ENCODE data around the gene RSAD2. TPM values are rescaled to one million over a fixed set of nuclear protein-coding genes. Genes with fewer than 3 reads are reported as not detected.

The RSAD2 gene
- total and polyA plus RNA-seq, 9 of the 15 experiments (the other 6 are each of a cell fraction or from before 2014, with no cell fraction given): 0.15 to 1.4 (median 0.28) TPM

DNA sequence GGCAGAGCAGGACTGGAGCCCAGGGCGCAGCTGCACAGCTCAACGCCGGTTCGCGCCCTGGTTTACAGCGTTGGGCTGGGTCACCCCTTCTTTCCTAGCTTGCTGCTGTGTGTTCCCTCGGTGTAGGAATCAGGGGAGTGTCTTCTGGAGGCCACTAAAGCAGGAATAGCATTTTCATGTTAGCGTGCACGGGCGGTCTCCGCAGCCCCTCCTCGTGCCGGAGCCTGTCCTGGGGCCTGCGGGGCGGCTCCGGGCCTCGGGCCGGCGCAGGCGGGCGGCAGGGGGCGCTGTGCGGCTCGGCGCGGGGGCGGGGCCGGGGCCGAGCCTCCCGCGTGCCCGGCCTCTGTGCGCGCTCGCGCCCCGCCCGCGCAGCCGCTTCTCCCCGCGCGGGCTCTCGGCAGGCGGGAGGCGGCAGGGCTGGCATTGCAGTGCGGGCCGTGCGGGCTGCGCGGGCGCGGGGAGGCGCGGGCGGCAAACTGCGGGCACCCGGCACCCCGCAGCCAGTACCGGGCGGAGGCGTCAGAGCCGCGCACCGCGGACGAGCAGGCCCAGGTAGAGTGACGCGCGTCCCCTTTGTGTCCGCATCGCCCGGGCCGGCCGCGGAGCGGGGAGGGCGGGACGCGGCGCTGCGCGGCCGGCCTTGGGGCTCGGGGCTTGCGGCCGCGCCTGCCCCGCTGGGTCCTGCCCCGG, 39.6 kb downstream of the RSAD2 start, which contains the start of gene RNF144A (continued):
- TF ChIP-seq, protein P1, sequence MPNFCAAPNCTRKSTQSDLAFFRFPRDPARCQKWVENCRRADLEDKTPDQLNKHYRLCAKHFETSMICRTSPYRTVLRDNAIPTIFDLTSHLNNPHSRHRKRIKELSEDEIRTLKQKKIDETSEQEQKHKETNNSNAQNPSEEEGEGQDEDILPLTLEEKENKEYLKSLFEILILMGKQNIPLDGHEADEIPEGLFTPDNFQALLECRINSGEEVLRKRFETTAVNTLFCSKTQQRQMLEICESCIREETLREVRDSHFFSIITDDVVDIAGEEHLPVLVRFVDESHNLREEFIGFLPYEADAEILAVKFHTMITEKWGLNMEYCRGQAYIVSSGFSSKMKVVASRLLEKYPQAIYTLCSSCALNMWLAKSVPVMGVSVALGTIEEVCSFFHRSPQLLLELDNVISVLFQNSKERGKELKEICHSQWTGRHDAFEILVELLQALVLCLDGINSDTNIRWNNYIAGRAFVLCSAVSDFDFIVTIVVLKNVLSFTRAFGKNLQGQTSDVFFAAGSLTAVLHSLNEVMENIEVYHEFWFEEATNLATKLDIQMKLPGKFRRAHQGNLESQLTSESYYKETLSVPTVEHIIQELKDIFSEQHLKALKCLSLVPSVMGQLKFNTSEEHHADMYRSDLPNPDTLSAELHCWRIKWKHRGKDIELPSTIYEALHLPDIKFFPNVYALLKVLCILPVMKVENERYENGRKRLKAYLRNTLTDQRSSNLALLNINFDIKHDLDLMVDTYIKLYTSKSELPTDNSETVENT (CRISPR knock-in tag; IDR thresholded peaks at IDR 0.05): no peak
- TF ChIP-seq ZNF212 (CRISPR knock-in tag; IDR thresholded peaks at IDR 0.05) (no peak), DIDO1 (tag; IDR thresholded peaks at IDR 0.05; ENCODE audit: low read depth) (no peak), PTRF (tag; IDR thresholded peaks at IDR 0.05) (no peak), ZNF253 (CRISPR knock-in tag; conservative IDR thresholded peaks at IDR 0.05) (no peak), FOXJ2 (tag; IDR thresholded peaks at IDR 0.05) (no peak), ZNF133 (CRISPR knock-in tag; IDR thresholded peaks at IDR 0.05) (no peak), CTBP1 (IDR thresholded peaks at IDR 0.05; ENCODE audit: borderline replicate concordance) (peak; percentile 84; the same call in 1 of the 2 replicates), TSC22D4 (tag; IDR thresholded peaks at IDR 0.05) (no peak), ZNF77 (CRISPR knock-in tag; IDR thresholded peaks at IDR 0.05) (no peak), C11orf30 (IDR thresholded peaks at IDR 0.05; ENCODE audit: low read depth) (no peak), EZH2 (IDR thresholded peaks at IDR 0.05; ENCODE audit: borderline replicate concordance, low read depth, low read length) (no peak), ZNF316 (IDR thresholded peaks at IDR 0.05) (no peak)
- TF ChIP-seq, protein P2, sequence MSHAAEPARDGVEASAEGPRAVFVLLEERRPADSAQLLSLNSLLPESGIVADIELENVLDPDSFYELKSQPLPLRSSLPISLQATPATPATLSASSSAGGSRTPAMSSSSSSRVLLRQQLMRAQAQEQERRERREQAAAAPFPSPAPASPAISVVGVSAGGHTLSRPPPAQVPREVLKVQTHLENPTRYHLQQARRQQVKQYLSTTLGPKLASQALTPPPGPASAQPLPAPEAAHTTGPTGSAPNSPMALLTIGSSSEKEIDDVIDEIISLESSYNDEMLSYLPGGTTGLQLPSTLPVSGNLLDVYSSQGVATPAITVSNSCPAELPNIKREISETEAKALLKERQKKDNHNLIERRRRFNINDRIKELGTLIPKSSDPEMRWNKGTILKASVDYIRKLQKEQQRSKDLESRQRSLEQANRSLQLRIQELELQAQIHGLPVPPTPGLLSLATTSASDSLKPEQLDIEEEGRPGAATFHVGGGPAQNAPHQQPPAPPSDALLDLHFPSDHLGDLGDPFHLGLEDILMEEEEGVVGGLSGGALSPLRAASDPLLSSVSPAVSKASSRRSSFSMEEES (CRISPR knock-in tag; IDR thresholded peaks at IDR 0.05): no peak
- TF ChIP-seq, protein P3, sequence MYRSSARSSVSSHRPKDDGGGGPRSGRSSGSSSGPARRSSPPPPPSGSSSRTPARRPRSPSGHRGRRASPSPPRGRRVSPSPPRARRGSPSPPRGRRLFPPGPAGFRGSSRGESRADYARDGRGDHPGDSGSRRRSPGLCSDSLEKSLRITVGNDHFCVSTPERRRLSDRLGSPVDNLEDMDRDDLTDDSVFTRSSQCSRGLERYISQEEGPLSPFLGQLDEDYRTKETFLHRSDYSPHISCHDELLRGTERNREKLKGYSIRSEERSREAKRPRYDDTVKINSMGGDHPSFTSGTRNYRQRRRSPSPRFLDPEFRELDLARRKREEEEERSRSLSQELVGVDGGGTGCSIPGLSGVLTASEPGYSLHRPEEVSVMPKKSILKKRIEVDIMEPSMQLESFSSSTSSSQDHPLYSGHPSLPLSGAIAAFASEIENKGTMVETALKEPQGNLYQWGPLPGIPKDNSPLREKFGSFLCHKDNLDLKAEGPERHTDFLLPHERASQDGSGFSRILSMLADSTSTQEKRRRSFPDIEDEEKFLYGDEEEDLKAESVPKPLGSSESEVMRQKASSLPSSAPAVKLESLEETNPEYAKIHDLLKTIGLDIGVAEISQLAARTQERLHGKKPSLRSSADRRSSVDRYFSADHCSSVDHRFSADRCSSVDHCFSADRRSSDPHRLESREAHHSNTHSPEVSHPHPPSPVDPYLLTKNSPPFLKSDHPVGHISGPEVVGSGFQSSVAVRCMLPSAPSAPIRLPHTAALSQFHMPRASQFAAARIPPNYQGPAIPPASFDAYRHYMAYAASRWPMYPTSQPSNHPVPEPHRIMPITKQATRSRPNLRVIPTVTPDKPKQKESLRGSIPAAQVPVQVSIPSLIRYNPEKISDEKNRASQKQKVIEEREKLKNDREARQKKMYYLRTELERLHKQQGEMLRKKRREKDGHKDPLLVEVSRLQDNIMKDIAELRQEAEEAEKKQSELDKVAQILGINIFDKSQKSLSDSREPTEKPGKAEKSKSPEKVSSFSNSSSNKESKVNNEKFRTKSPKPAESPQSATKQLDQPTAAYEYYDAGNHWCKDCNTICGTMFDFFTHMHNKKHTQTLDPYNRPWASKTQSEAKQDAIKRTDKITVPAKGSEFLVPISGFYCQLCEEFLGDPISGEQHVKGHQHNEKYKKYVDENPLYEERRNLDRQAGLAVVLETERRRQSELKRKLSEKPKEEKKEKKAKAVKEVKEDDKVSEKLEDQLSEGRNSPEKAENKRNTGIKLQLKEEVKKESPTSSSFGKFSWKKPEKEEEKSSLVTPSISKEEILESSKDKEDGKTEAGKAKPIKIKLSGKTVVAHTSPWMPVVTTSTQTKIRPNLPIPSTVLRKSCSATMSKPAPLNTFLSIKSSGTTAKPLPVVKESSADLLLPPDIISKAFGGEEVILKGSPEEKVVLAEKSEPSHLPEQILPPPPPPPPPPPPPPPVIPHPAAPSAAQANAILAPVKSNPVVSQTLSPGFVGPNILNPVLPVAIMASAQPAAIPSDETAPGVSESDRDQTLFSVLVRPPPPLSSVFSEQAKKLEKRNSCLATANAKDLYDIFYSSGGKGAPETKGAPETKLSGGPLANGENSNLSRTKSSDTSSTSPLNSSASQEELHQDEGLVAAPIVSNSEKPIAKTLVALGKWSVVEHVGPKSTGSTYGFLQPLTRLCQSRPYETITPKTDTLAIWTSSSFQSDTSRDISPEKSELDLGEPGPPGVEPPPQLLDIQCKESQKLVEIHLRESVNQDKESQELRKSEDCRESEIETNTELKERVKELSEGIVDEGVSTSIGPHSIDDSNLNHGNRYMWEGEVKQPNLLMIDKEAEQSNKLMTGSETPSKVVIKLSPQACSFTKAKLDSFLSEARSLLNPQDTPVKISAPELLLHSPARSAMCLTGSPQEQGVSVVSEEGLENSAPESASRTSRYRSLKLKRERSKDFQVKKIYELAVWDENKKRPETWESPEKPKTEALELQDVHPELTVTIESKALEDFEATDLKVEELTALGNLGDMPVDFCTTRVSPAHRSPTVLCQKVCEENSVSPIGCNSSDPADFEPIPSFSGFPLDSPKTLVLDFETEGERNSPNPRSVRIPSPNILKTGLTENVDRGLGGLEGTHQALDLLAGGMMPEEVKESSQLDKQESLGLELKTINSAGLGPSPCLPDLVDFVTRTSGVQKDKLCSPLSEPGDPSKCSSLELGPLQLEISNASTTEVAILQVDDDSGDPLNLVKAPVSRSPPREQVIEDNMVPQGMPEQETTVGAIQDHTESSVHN (IDR thresholded peaks at IDR 0.05; ENCODE audit: borderline replicate concordance in 1 of 2, low read depth in 1 of 2): no peak
